HG03066 (cell line): ENCODE data around the gene TKFC.
A peak's percentile ranks its signal among the peaks of the same experiment; 100 is the strongest.

Experiments
- ATAC-seq: cut with Tn5 transposase; IDR thresholded peaks from one replicate; pipeline ENCODE4 v1.9.1; 2021; ENCODE audit warnings: low read depth; ENCODE audit not compliant: unreplicated experiment

Gene TKFC

DNA sequence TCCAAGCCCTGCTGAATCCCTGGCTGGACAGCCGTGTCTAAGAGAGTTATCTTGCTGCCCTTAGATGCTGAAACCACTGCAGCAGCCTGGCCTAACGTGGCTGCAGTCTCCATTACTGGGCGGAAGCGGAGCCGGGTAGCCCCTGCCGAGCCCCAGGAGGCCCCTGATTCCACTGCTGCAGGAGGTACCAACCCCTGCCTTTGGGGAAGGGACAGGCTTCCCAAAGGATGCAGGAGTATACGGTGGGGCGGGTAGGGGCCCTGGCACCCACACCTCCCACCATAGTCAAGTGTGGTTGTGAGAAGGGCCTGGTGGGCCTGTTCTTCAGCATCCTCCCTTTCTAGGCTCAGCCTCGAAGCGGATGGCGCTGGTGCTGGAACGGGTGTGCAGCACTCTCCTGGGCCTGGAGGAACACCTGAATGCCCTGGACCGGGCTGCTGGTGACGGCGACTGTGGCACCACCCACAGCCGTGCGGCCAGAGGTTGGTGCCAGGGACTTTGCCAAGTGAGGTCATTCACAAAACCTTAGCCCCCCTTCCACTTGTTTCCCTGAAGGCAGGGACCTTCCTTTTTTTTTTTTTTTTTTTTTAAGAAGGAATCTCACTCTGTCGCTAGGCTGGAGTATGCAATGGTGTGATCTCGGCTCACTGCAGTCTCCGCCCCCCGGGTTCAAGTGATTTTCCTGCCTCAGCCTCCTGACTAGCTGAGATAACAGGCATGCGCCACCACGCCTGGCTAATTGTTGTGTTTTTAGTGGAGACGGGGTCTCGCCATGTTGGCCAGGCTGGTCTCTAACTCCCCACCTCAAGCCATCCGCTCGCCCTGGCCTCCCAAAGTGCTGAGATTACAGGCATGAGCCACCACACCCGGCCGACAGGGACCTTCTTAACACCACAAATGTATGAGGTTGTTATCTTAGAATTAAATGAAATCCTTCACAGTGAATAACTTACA, 11.0 kb downstream of the TKFC start:
- ATAC-seq = no peak

DNA sequence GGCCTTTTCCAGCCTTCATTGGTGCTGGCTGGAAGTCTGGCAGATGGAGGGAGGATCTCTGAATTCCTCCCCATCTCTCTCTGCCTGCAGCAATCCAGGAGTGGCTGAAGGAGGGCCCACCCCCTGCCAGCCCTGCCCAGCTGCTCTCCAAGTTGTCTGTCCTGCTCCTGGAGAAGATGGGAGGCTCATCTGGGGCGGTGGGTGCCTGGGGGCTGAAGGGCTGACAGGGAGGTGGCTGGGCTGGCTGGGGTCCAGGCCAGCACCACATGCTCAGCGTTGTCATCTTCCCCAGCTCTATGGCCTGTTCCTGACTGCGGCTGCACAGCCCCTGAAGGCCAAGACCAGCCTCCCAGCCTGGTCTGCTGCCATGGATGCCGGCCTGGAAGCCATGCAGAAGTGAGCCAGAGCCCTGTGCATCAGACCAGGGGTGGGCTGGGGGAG, 12.2 kb downstream of the TKFC start:
- no peak for ATAC-seq

DNA sequence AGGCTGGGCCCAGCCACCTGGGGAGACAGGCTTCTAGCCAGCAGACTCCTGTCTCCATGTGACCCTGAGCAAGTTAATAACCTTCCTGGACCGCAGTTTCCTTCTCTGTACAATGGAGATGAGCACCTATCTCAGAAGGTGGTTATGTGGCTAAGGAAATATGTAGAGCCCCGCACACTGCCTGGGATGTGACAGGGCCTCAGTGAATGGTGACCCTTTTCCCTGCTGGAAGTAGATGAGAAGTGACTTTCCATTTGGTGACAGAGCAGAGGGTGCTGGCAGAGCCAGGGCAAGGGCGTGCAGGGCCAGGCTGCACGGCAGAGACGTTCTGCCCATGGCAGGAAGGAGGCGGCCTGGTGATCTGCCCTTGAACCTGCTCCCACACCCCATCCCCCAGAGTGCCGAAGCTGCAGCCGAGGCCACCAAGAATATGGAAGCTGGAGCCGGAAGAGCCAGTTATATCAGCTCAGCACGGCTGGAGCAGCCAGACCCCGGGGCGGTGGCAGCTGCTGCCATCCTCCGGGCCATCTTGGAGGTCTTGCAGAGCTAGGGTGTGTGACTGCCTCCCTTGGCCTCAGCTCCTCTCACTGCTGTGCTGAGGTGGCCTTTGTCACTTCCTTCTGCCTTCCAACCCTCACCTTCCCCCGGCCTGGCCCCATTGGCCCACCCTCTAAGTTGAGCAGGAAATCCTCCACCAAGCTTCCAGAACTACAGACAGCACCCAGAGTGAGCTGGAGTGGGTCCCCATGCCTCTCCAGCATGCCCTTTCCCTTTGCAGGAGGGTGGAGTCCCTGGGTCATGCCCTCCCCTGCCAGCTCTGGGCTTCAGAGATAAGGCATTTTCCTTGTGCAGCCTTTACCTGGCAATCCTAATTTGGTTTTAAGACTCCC, 13.2 kb downstream of the TKFC start:
- no peak for ATAC-seq

DNA sequence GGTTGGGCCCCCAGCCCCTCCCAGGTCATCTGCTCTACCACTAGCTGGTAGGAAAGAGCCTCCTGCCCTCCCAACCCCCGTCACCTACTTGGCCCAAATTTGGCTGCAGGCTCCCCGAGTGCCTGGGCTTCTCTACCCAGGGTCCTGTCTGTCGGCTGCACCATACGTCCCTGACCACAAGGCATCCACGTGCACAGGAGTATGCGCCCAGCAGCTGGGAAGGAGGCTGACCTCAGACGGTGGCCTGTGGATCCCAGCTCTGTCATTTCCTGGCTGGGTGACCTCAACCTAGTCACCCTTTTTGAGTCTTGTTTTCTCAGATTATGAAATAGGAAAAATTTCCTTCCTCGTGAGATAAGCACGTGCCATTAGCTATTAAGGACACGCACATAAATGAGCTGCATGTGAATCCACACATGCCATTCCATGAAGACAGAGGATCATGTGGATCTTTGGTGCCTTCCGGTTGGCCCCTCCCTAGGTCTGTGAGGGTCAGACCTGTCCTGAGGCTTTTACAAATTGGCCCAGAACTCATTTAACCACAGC, 15.0 kb downstream of the TKFC start:
- no peak for ATAC-seq

DNA sequence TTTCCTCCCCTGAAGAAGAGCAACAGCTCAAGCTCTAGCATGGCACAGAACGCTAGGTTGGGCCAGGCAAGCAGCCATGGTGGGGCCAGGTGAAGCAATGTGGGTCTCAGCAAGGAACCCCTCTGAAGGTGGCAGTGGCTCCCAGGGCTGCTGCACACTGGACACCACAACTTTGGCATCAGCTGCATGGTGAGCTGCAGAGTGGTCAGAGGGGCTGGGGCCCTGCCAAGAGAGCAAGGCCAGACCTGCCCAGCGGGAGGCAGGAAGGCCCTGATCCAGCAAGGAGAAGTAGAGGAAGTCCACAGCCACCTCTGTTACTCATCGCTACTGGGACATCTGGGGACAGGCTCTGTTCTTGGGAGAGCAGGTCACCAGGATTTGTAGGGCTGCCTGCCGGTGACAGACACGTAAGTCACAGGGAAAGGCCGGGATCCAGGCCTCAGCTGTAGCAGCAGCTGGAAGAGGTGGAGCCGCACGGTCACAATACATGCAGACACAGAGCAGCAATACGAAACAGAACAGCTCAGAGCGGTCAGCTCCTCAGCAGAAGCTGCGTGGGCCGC, 16.2 kb downstream of the TKFC start:
- no peak for ATAC-seq

DNA sequence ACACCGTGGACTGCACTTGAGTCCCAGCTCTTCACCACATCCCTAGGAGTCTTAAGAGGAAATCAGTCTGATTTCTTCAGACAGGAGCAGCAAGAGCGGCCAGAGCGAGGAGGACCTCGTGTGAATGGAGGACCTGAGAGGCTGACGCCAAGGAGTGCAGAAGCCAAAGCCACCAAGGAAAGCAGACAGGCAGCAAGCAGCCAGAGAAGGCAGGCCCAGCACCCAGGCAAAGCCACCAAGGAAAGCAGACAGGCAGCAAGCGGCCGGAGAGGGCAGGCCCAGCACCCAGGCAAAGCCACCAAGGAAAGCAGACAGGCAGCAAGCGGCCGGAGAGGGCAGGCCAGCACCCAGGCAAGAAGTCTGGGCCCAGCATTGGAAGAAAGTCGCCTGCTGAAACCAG, 16.9 kb downstream of the TKFC start:
- ATAC-seq = no peak

DNA sequence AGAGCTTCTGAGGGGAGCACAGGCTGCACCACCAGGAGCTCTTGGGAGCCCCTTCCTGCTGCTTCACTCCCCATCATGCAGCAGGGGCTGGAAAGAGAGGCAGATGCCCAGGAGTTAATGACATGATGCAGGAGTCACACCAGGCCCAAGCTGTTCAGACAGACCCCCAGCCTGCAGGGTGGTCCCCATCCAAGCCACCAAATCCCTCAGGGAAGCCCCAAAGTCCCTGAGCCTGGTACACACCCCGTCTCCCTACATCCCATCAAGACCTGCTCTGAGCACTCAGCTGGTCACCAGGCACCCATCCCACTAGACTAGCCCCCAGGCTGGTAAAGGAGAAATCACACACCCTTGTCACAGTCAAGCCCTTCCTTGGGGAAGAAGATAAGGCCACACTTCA, 17.3 kb downstream of the TKFC start:
- ATAC-seq = no peak

DNA sequence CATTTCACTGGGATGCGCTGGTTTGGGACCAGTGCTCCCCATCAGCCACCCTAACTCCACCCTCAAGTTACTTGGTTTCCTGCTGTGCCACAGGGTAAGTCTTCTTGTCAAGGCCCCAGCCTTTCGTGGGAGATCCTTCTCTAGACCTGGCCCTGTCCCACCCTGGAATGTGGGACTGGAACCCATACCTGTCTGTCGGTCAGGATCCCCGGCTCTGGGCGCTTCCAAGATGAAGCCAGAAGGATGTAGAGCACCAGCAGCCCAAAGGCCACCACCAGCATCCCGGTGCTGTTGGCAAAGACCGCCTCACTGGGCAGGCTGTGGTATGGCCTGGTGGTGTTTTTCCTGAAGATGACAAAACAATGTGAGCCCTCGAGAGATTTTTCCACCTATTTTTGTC, 17.8 kb downstream of the TKFC start:
- no peak for ATAC-seq

DNA sequence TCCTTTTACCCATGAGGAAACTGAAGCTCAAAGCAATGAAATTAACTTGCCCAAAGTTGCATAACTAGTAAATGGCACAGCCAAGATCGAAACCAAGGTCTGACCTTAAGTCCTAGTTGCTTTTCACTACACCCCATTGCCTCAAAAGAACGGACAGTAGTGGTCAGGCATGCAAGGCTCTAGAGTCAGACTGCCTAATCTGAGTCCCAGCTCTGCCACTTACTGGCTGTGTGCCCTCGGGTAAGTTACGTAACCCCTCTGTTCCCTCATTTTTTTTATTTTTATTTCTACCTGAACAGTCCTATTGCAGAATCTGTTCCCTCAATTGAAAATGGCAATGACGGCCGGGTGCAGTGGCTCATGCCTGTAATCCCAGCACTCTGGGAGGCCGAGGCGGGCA, 19.0 kb downstream of the TKFC start:
- ATAC-seq = no peak

DNA sequence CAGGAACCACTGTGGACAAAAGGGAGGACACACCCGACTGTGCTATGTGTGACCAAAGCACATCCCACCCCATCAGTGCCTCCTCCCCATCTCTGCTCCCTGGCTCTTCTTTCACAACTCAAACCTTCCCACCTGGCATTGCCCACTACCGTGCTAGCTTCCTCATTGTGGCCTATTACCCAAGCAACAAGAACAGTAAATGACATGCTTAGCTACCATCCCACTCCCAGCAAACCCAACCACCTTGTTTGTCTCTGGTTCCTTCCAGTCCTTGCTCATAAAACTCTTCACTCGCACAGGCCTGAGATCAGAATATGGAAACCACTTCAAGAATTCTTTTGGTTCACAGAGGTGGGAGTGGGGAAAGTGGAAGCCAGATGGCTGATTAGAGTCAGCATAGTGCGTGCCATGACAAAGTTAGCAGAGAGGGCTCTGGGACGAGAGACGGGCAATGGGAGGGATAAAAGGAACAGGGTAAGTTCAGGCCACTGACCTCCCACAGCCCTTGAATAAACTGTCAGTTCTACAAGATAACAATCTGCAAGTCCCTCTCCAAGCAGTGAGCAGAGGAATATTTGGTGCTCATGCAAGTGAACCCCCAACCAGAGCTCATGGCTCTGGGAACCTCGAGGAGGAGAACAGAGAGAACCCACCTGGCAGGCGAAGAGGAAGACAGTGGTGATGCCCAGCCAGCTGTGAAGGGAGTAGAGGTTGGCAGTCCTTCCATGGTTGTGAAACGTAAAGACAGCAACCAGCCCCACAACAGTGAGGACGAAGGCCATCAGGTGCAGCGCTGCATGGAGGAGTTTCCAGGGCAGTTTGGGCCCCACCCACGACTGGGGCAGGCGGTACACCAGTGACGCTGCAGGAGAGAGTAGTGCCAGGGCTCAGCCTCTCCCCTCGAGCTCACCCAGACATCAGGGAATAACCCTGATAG, 20.4 kb downstream of the TKFC start:
- ATAC-seq = no peak

DNA sequence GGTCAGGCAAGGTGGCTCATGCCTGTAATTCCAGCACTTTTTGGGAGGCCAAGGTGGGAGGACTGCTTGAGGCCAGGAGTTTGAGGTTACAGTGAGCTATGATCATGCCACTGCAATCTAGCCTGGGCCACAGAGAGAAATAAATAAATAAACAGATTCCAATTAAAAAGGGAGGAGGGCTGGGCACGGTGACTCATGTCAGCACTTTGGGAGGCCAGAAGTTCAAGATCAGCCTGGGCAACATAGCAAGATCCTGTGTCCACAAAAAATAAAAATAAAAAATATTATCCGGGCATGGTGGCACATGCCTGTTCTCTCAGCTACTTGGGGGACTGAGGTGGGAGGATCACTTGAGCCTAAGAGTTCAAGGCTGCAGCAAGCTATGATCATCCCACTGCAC, 21.2 kb downstream of the TKFC start:
- no peak for ATAC-seq

DNA sequence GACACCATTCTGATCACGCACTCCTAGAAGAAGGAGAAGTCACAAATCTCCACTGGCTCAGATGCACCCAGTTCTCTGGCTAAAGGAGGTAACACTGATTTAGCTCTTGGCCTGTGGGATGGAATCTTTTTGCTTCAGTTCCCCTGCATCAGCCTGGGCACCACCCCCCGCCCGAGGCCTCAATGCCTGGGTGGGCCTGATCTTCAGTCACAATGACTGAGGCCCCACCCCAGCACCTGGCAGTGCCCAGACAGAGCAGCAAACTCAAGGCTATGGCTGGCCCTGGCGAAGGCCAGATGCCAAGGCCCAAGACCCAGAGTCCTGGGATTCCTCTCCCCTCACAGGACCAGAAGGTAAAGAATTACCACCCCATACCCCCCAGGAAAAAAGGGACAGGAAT, 23.7 kb downstream of the TKFC start:
- ATAC-seq = no peak

DNA sequence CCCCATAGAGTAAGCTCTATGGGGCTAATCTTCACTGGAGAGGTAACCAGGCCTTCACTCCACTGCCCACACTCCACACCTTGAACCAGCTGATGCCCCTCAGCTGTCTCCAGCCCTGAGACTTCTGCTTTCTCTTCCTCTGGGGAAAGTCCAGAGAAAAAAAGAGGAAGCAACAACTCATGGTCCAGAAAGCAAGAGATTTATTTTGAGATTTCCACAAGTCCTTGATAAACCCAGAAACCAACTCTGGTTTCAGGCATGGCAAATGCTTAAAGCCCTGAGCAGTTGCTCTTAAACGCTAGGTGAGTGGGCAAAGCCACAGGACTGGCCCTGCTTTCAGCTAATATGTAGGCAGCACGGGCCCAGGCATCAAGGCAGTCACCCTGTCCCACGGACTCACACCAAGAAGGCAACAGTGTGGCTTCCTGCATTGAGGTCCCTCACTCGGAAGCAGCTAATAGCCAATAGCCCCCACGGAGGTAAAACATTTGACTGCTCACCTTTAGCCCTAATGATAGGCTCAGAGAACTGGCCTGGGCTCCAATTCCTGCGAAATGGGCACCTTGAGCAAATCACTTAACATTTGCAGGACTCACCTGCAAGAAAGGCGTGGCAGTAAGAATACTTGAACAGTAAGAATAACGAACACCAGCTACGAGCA, 24.3 kb downstream of the TKFC start:
- peak; percentile 42 for ATAC-seq

DNA sequence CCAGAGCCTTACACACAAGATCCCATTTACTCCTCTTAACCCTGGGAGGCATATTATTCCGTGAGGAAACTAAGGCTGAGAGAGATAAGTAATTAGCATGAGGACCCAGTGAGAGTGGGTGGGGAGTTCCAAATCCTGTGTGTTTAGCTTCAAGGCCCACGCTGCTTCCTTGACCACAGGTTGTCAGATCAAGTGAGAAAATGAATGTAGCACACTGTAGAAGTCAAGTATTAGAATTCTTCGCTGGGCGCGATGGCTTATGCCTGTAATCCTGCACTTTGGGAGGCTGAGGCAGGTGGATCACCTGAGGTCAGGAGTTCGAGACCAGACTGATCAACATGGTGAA, 24.8 kb downstream of the TKFC start:
- ATAC-seq = no peak

DNA sequence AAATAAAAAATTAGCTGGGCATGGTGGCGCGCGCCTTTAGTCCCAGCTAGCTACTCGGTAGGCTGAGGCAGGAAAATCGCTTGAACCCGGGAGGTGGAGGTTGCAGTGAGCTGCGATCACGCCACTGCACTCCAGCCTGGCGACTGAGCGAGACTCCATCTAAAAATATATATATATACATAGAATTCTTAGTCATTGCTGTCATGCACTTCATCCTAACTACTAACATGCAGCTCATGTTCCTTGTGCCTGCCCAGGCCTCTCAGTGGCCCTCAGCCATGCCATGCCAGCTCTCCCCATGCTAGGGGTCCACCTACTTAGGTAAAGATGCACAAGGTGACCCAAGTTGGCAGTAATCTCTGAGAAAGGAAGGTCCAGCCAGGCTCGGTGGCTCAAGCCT, 25.5 kb downstream of the TKFC start:
- ATAC-seq = no peak

DNA sequence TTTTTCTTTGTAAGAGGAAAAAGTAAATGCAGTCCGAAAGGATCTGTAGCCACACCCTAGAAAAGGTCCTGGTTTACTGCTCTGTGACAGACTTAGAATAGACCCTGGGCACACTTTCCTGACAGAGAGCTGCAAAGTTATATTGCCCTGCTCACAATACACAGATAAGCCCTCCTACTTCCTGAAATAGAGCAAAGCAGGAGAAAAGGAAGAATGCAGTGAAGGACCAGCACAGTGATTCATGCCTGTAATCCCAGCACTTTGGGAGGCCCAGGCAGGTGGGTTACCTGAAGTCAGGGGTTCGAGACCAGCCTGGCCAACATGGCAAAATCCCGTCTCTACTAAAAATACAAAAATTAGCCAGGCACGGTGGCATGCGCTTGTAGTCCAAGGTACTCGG, 26.5 kb downstream of the TKFC start:
- ATAC-seq = no peak

DNA sequence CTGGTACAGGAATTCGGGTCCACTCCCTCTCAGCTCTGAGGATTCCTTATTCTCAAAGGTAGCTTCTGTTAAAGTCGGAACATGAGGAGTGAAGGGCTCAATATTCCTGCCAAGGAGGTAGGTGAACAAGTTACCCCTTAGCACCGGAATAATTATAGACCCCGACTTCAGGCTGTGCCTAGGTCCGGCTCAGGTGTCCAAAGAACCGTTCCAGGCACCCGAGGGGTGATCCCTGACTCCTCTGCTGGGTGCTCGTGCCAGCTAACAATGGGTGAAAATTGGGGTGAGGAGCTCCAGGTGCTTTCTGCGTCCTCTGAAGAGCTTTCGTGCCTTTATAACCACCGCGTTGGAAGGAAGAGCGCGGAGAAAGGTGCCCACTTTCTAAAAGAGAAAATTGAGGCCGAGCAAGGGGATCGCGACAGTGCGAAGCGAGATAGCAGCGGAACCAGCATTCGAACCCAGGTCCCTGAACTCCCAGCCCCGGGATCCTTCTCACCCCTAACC, 28.3 kb downstream of the TKFC start:
- ATAC-seq = no peak

DNA sequence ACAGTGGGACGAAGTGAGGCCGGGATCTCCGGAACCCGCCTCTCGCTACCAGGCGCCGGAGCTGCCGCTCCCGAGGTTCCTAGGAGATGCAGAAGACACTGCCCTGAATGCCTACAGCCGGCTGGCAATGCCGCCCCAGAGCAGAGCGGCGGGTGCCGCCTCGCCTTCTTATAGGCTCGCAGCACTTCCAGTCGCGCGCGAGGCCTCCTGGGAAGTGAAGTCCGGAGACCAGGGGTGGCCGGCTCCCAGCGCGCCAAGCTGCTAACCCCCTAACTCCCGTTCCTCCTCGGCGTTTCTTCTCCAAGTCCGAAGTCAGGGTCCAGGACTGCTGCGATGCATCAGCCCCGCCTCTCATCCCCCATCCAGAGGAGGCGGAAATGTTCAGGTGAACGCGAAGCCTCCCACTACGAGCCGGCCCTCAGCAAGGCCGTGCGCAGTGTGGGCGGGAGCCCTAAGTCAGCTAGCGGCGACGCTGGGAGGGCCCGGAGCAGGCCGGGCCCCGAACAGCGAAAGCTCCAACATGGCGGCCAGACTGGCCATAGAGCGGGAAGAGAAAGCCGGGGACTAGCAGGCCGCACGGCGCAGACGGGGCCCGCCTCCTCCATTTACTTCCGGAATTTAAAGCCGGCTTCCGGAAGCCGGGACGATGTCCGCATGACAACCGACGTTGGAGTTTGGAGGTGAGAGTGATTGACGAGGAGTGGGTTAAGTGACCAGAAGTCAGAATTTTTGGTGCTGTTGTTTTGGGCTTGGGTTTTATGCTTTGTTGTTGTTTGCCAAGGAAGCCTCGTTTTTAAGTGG, 28.9 kb downstream of the TKFC start, which contains the start of the genes CYB561A3 and TMEM138:
TSS of gene CYB561A3 (minus strand) at position 142 of the 801 bp plus-strand sequence. CDS start 5,169 bp downstream, outside the sequence.
TSS of gene TMEM138 (plus strand) at position 634 of the 801 bp plus-strand sequence. CDS start 2,017 bp downstream, outside the sequence.
- peak; percentile 78 for ATAC-seq
